ENCODE results near the gene DIPK1C. TPM values are rescaled to one million over a fixed set of nuclear protein-coding genes. Genes with fewer than 3 reads are reported as not detected.

DIPK1C gene
- total RNA-seq, 2 experiments from 2014 or later, result not detected

GRCh38 chr18:74460825-74461224, 3.7 kb upstream of the DIPK1C start:
- peaks cover 9% of the 10 kb centered on the region for H3K4me1 ChIP-seq (ENCODE audit: insufficient read depth, low read length)
- ChIA-PET POLR2A (no interaction called here), CTCF (no interaction called here)
- ATAC-seq (ENCODE audit: poor library complexity), result no peak
- no peak for DNase-seq
- H3K4me3 ChIP-seq (ENCODE audit: low read length), result no peak overlapping the region
- H3K27ac ChIP-seq (ENCODE audit: low read depth in 1 of 2, low read length in 2 of 2), result no peak overlapping the region
- Mint-ChIP-seq H3K4me1 (ENCODE audit: low read depth) (peaks cover 21% of the 10 kb centered on the region), H3K27me3 (peaks cover 35% of the 10 kb centered on the region), H3K27ac (no peak overlapping the region), H3K36me3 (ENCODE audit: low read depth) (no peaks in the 10 kb centered on the region), H3K9me3 (no peaks in the 10 kb centered on the region), H3K4me3 (no peak overlapping the region)
- H3K27me3 ChIP-seq (ENCODE audit: control insufficient read depth in 1 of 2, insufficient read depth in 2 of 2, low read length in 2 of 2), result peaks cover 17 to 19% of the 10 kb centered on the region in 2 experiments
- peaks cover 0 to 4% of the 10 kb centered on the region in 2 experiments for H3K9me3 ChIP-seq (ENCODE audit: control insufficient read depth in 1 of 2, insufficient read depth in 1 of 2, low read length in 2 of 2)
- H3K36me3 ChIP-seq (ENCODE audit: insufficient read depth, low read length), result no peaks in the 10 kb centered on the region
- TF ChIP-seq CTCF (IDR thresholded peaks at IDR 0.05), result no peak
- intact Hi-C loops (cut with DNase I, micrococcal nuclease), result no loop called here

DNA sequence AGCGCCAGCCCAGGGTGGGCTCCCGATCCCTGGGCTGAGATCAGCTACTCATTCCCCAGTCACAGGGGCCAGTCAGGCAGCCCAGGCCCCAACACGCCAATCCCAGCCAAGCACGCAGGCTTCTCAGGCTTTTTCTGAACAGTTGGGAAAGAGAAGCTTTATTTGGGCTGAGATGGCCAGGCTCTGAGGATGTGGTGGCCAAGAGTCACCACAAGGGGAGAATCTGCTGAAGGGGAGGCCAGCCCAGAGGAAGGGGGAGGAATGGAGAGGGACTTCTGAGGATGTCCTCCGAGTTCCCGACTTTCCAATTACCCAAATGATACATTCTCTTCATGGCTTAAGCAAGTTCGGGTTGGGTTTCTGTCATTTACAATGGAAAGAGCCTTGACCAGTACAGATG, 2.8 kb upstream of the DIPK1C start:
- H3K27ac ChIP-seq (ENCODE audit: low read depth in 1 of 2, low read length in 2 of 2), result no peak overlapping the region
- H3K27me3 Mint-ChIP-seq, result peaks cover 43% of the 10 kb centered on the region
- no peak for ATAC-seq (ENCODE audit: poor library complexity)
- no peak for TF ChIP-seq CTCF (IDR thresholded peaks at IDR 0.05)
- H3K9me3 ChIP-seq (ENCODE audit: control insufficient read depth in 1 of 2, insufficient read depth in 1 of 2, low read length in 2 of 2), result peaks cover 0 to 4% of the 10 kb centered on the region in 2 experiments
- no peaks in the 10 kb centered on the region for H3K36me3 Mint-ChIP-seq (ENCODE audit: low read depth)
- H3K27ac Mint-ChIP-seq, result no peak overlapping the region
- peaks cover 9% of the 10 kb centered on the region for H3K4me1 ChIP-seq (ENCODE audit: insufficient read depth, low read length)
- no peak overlapping the region for H3K4me3 ChIP-seq (ENCODE audit: low read length)
- DNase-seq, result no peak
- H3K27me3 ChIP-seq (ENCODE audit: control insufficient read depth in 1 of 2, insufficient read depth in 2 of 2, low read length in 2 of 2), result peaks cover 19 to 28% of the 10 kb centered on the region in 2 experiments
- POLR2A ChIA-PET, result no interaction called here
- no peaks in the 10 kb centered on the region for H3K9me3 Mint-ChIP-seq
- peaks cover 21% of the 10 kb centered on the region for H3K4me1 Mint-ChIP-seq (ENCODE audit: low read depth)
- intact Hi-C loops (cut with DNase I, micrococcal nuclease), result loop anchor here in 1 of 2 experiments (1.0 kb wide), 1 partner anchor 35 kb away; no protein-coding TSS in a partner anchor
- CTCF ChIA-PET, result interaction anchor here (1.6 kb wide), 1 partner anchor 106 kb away, joined by 4 read pairs; no protein-coding TSS in a partner anchor
- H3K4me3 Mint-ChIP-seq, result no peak overlapping the region
- no peaks in the 10 kb centered on the region for H3K36me3 ChIP-seq (ENCODE audit: insufficient read depth, low read length)

GRCh38 chr18:74457725-74458421, 765 bp upstream of the DIPK1C start:
- ATAC-seq (ENCODE audit: poor library complexity) (no peak), DNase-seq (no peak)
- Mint-ChIP-seq H3K4me1 (ENCODE audit: low read depth) (peaks cover 21% of the 10 kb centered on the region), H3K36me3 (ENCODE audit: low read depth) (no peaks in the 10 kb centered on the region), H3K4me3 (peak overlapping the region; percentile 43), H3K9me3 (no peaks in the 10 kb centered on the region), H3K27me3 (peaks cover 63% of the 10 kb centered on the region), H3K27ac (no peak overlapping the region)
- no peak overlapping the region for H3K4me3 ChIP-seq (ENCODE audit: low read length)
- peaks cover 9% of the 10 kb centered on the region for H3K4me1 ChIP-seq (ENCODE audit: insufficient read depth, low read length)
- ChIA-PET POLR2A (no interaction called here), CTCF (no interaction called here)
- peaks cover 23 to 44% of the 10 kb centered on the region in 2 experiments for H3K27me3 ChIP-seq (ENCODE audit: control insufficient read depth in 1 of 2, insufficient read depth in 2 of 2, low read length in 2 of 2)
- no peaks in the 10 kb centered on the region for H3K36me3 ChIP-seq (ENCODE audit: insufficient read depth, low read length)
- H3K27ac ChIP-seq (ENCODE audit: low read depth in 1 of 2, low read length in 2 of 2), result no peak overlapping the region
- no peak for TF ChIP-seq CTCF (IDR thresholded peaks at IDR 0.05)
- intact Hi-C loops (cut with DNase I, micrococcal nuclease), result no loop called here
- peaks cover 0 to 8% of the 10 kb centered on the region in 2 experiments for H3K9me3 ChIP-seq (ENCODE audit: control insufficient read depth in 1 of 2, insufficient read depth in 1 of 2, low read length in 2 of 2)
